Loucy (cell line): ENCODE results near the gene ZNF263.
"Not testable (repeated sequence)": the region's sequence is repeated elsewhere in the genome, so short reads cannot be mapped to it uniquely, and the experiment has no call there.

Experiments
- CTCF ChIP-seq: fragments of 200-600 bp; sonication (generic); conservative IDR thresholded peaks from 2 replicates; pipeline ENCODE4 v1.5.1; 2014; ENCODE audit warnings: mild to moderate bottlenecking, antibody characterized with exemption, low read length
- EZH2phosphoT487 ChIP-seq: fragments of 200-600 bp; IDR thresholded peaks from 2 replicates; pipeline ENCODE4 v1.6.1; 2018; ENCODE audit warnings: antibody characterized with exemption, mild to moderate bottlenecking, moderate library complexity, borderline replicate concordance

DNA sequence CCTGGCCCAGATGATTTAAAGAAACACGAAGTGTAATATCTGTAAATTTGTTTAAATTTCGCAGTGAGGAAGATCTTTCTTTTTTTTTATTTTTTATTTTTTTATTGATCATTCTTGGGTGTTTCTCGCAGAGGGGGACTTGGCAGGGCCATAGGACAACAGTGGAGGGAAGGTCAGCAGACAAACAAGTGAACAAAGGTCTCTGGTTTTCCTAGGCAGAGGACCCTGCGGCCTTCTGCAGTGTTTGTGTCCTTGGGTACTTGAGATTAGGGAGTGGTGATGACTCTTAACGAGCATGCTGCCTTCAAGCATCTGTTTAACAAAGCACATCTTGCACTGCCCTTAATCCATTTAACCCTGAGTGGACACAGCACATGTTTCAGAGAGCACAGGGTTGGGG, 12.6 kb upstream of the ZNF263 start:
- not testable (repeated sequence) for TF ChIP-seq EZH2phosphoT487, CTCF
